ENCODE results near the gene TSSK3. TPM values are rescaled to one million over a fixed set of nuclear protein-coding genes. Genes with fewer than 3 reads are reported as not detected.

TSSK3 gene
- total RNA-seq, 4 donors from 2014 or later: 1.3 to 1.4 TPM; not detected in 2

- Histone ChIP-seq H3K9me3 (no peaks in the 10 kb centered on the region), H3K36me3 (no peaks in the 10 kb centered on the region), H3K27ac (no peak overlapping the region), H3K4me3 (no peak overlapping the region), H3K4me1 (peaks cover 9 to 31% (median 23%) of the 10 kb centered on the region in 4 donors), H3K27me3 (no peaks in the 10 kb centered on the region)
- in situ Hi-C loops (cut with MboI; ENCODE audit: low pct_ligation_motif_present in 1 of 4, low pct_unique_long_range_greater_than_20kb in 1 of 4, low sequenced_read_pairs in 3 of 4): no loop called here
- no peak for DNase-seq
- intact Hi-C loops (cut with DNase I; ENCODE audit: low total_unique reads): no loop called here
- 98 to 100% methylated on average over 1 to 11 of the region's 11 CpGs for WGBS, 2 donors (ENCODE audit: low coverage in 1 of 2)
- TF ChIP-seq EP300 (IDR thresholded peaks at IDR 0.05; ENCODE audit: low read depth) (no peak), POLR2AphosphoS5 (IDR thresholded peaks at IDR 0.05) (no peak), POLR2A (IDR thresholded peaks at IDR 0.05) (no peak), CTCF (IDR thresholded peaks at IDR 0.05) (no peak)
Measured at GRCh38 chr1:32341186-32341757, 21.1 kb upstream of the TSSK3 start.

GRCh38 chr1:32341971-32342370 lies 20.4 kb upstream of the TSSK3 start:
- in situ Hi-C loops (cut with MboI; ENCODE audit: low pct_ligation_motif_present in 1 of 4, low pct_unique_long_range_greater_than_20kb in 1 of 4, low sequenced_read_pairs in 3 of 4): no loop called here
- TF ChIP-seq CTCF (IDR thresholded peaks at IDR 0.05): no peak
- TF ChIP-seq POLR2A (IDR thresholded peaks at IDR 0.05): no peak
- TF ChIP-seq POLR2AphosphoS5 (IDR thresholded peaks at IDR 0.05): no peak
- TF ChIP-seq EP300 (IDR thresholded peaks at IDR 0.05; ENCODE audit: low read depth): no peak
- WGBS, 2 donors (ENCODE audit: low coverage in 1 of 2): 70% methylated on average over 5 of the region's 5 CpGs; no CpG with 5 or more reads in 1 of the 2 donors
- H3K9me3 ChIP-seq: no peaks in the 10 kb centered on the region
- DNase-seq: no peak
- no peak overlapping the region for H3K27ac ChIP-seq
- no peaks in the 10 kb centered on the region for H3K36me3 ChIP-seq
- peaks cover 3 to 24% (median 18%) of the 10 kb centered on the region in 4 donors for H3K4me1 ChIP-seq
- no peak overlapping the region for H3K4me3 ChIP-seq
- intact Hi-C loops (cut with DNase I; ENCODE audit: low total_unique reads): no loop called here
- no peaks in the 10 kb centered on the region for H3K27me3 ChIP-seq

- H3K27ac ChIP-seq: no peak overlapping the region
- H3K36me3 ChIP-seq: no peaks in the 10 kb centered on the region
- in situ Hi-C loops (cut with MboI; ENCODE audit: low pct_ligation_motif_present in 1 of 4, low pct_unique_long_range_greater_than_20kb in 1 of 4, low sequenced_read_pairs in 3 of 4): no loop called here
- no peak overlapping the region for H3K4me3 ChIP-seq
- no peak for TF ChIP-seq EP300 (IDR thresholded peaks at IDR 0.05; ENCODE audit: low read depth)
- no peak for TF ChIP-seq CTCF (IDR thresholded peaks at IDR 0.05)
- no peak for TF ChIP-seq POLR2AphosphoS5 (IDR thresholded peaks at IDR 0.05)
- no peak for TF ChIP-seq POLR2A (IDR thresholded peaks at IDR 0.05)
- DNase-seq: no peak
- H3K27me3 ChIP-seq: no peaks in the 10 kb centered on the region
- peaks cover 0 to 16% (median 11%) of the 10 kb centered on the region in 4 donors for H3K4me1 ChIP-seq
- H3K9me3 ChIP-seq: no peaks in the 10 kb centered on the region
- intact Hi-C loops (cut with DNase I; ENCODE audit: low total_unique reads): no loop called here
- WGBS, 2 donors (ENCODE audit: low coverage in 1 of 2): 92 to 96% methylated on average over 5 to 10 of the region's 10 CpGs
Measured at GRCh38 chr1:32342704-32343103, 19.6 kb upstream of the TSSK3 start.

GRCh38 chr1:32345289-32345827 lies 17.0 kb upstream of the TSSK3 start:
- no peaks in the 10 kb centered on the region for H3K9me3 ChIP-seq
- TF ChIP-seq EP300 (IDR thresholded peaks at IDR 0.05; ENCODE audit: low read depth): no peak
- TF ChIP-seq CTCF (IDR thresholded peaks at IDR 0.05): no peak
- TF ChIP-seq POLR2AphosphoS5 (IDR thresholded peaks at IDR 0.05): no peak
- H3K4me3 ChIP-seq: no peak overlapping the region
- intact Hi-C loops (cut with DNase I; ENCODE audit: low total_unique reads) (no loop called here), in situ Hi-C loops (cut with MboI; ENCODE audit: low pct_ligation_motif_present in 1 of 4, low pct_unique_long_range_greater_than_20kb in 1 of 4, low sequenced_read_pairs in 3 of 4) (no loop called here)
- peaks cover 0 to 6% (median 2%) of the 10 kb centered on the region in 4 donors for H3K4me1 ChIP-seq
- H3K27ac ChIP-seq: no peak overlapping the region
- WGBS, 2 donors (ENCODE audit: low coverage in 1 of 2): 30% methylated on average over 8 of the region's 8 CpGs; no CpG with 5 or more reads in 1 of the 2 donors
- peak; percentile 51 for DNase-seq
- no peaks in the 10 kb centered on the region for H3K36me3 ChIP-seq
- no peaks in the 10 kb centered on the region for H3K27me3 ChIP-seq

Data from transverse colon (tissue), 4 donors.